Prostate gland (tissue), 2 donors: Measurements from ENCODE around the gene HTRA2. TPM values are rescaled to one million over a fixed set of nuclear protein-coding genes. Genes with fewer than 3 reads are reported as not detected.

ENCODE experiments used
- DNase-seq: peaks from one replicate; pipeline ENCODE4 v3.0.0-alpha.2; 2019; ENCODE audit warnings: low spot score
- H3K27ac ChIP-seq, 2 donors: fragments of 200-600 bp; sonication (generic); 2 replicates each; pipeline ENCODE4 v1.5.1; 2017 to 2019
- H3K27me3 ChIP-seq: fragments of 200-600 bp; sonication (generic); replicated peaks from 2 replicates; pipeline ENCODE4 v1.5.1; 2019; ENCODE audit not compliant: insufficient read depth
- H3K36me3 ChIP-seq, 2 donors: fragments of 200-600 bp; sonication (generic); 1 replicate in 1 of 2; 2 replicates in 1 of 2; pipeline versions ENCODE4 v1.5.1 to v1.8.1; 2017 to 2019
- H3K4me1 ChIP-seq: fragments of 200-600 bp; sonication (generic); replicated peaks from 2 replicates; pipeline ENCODE4 v1.5.1; 2019
- H3K4me3 ChIP-seq, 2 donors: fragments of 200-600 bp; sonication (generic); 2 replicates each; pipeline ENCODE4 v1.5.1; 2017 to 2019
- H3K9me3 ChIP-seq: fragments of 200-600 bp; sonication (generic); 2 replicates; pipeline ENCODE4 v1.5.1; 2017
- POLR2A ChIP-seq: fragments of 450-650 bp; IDR thresholded peaks from one replicate; pipeline ENCODE4 v1.6.1; 2016; ENCODE audit warnings: antibody characterized with exemption, mild to moderate bottlenecking
- POLR2AphosphoS5 ChIP-seq: sonication (generic); formaldehyde crosslinking; IDR thresholded peaks from one replicate; pipeline ENCODE4 v1.6.1; 2017; ENCODE audit warnings: antibody characterized with exemption
- WGBS: methylation state at CpG from one replicate; pipeline ENCODE4 v1.1.5; 2018; 5-methylcytosine and 5-hydroxymethylcytosine counted together
- intact Hi-C: fragments of 100-400 bp; cut with DNase I; formaldehyde crosslinking; loops from one replicate; pipeline ENCODE4 v1.14.2; 2022
- total RNA-seq, 2 donors: library from RNA; depleted of rRNA; stranded (reverse); fragments of >200 nt; gene quantifications; one replicate each; pipeline ENCODE4 v1.1.0, GENCODE V29; 2016
- TF ChIP-seq, protein P1 (sequence below), 4 experiments: fragments of 200-600 bp in 2 of 4; fragments of 450-650 bp in 2 of 4; sonication (generic) in 2 of 4; IDR thresholded peaks; 1 replicate in 3 of 4; 2 replicates in 1 of 4; pipeline ENCODE4 v1.5.1; 2016 to 2019; ENCODE audit warnings: antibody characterized with exemption in 4 of 4, mild to moderate bottlenecking in 2 of 4, moderate library complexity in 2 of 4

The HTRA2 gene
- total RNA-seq, 2 donors from 2014 or later, result 19.1 to 37.9 TPM

DNA sequence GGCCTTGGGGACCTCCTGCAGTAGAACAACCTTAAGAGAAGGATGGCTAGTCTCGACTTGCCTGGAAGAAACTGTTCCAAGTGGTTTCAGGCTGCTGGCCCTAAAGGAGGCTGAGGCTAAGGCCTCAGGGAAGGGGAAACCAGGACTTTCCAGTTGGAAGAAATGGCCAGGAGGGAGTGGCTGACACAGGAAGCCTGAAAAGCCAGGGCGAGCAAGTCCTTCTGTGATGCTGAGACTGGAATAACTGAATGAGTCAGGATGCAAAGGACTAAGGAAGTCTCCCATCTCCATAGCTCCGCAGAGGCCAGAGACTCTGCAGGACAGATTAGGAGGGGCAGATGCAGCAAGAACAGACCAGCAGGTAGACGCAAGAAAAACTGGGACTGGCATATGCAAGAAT is 7.4 kb downstream of the HTRA2 start:
- Histone ChIP-seq H3K27ac (no peak overlapping the region), H3K4me1 (no peaks in the 10 kb centered on the region), H3K9me3 (no peaks in the 10 kb centered on the region), H3K27me3 (no peaks in the 10 kb centered on the region), H3K36me3 (no peaks in the 10 kb centered on the region), H3K4me3 (no peak overlapping the region)
- intact Hi-C loops, result no loop called here
- no peak for DNase-seq
- TF ChIP-seq, protein P1, sequence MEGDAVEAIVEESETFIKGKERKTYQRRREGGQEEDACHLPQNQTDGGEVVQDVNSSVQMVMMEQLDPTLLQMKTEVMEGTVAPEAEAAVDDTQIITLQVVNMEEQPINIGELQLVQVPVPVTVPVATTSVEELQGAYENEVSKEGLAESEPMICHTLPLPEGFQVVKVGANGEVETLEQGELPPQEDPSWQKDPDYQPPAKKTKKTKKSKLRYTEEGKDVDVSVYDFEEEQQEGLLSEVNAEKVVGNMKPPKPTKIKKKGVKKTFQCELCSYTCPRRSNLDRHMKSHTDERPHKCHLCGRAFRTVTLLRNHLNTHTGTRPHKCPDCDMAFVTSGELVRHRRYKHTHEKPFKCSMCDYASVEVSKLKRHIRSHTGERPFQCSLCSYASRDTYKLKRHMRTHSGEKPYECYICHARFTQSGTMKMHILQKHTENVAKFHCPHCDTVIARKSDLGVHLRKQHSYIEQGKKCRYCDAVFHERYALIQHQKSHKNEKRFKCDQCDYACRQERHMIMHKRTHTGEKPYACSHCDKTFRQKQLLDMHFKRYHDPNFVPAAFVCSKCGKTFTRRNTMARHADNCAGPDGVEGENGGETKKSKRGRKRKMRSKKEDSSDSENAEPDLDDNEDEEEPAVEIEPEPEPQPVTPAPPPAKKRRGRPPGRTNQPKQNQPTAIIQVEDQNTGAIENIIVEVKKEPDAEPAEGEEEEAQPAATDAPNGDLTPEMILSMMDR (IDR thresholded peaks at IDR 0.05), result no peak
- TF ChIP-seq POLR2A (no peak), POLR2AphosphoS5 (no peak)
- 58% methylated on average over 4 of the region's 4 CpGs for WGBS

DNA sequence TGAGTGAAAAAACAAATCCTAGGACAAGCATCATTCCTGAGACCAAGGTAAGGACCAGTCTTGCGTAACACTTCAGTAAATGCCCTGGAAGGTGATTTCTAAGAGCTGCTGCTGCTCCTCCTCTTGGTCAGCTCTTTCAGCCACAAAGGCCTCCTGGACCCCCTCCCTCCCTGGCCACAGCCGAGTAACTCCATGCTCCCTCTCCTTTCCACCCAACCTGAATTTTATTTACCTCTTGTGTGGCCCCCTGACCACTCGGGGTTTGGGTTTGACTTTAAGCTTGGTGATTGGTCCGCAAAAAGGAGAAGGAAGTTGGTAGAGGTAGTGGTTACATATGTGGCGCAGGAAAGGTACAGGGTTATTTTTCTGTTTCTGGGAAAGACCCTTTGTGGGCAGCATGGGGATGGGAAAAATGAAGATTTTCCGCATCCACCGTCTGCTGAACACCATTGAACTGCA is 9.2 kb downstream of the HTRA2 start:
- WGBS, result 75% methylated on average over 7 of the region's 7 CpGs
- Histone ChIP-seq H3K4me1 (no peaks in the 10 kb centered on the region), H3K36me3 (no peaks in the 10 kb centered on the region), H3K4me3 (no peak overlapping the region), H3K9me3 (no peaks in the 10 kb centered on the region), H3K27ac (no peak overlapping the region), H3K27me3 (no peaks in the 10 kb centered on the region)
- intact Hi-C loops, result no loop called here
- no peak for DNase-seq
- no peak for TF ChIP-seq POLR2AphosphoS5
- TF ChIP-seq POLR2A, result no peak
- TF ChIP-seq, protein P1 (IDR thresholded peaks at IDR 0.05), result no peak

DNA sequence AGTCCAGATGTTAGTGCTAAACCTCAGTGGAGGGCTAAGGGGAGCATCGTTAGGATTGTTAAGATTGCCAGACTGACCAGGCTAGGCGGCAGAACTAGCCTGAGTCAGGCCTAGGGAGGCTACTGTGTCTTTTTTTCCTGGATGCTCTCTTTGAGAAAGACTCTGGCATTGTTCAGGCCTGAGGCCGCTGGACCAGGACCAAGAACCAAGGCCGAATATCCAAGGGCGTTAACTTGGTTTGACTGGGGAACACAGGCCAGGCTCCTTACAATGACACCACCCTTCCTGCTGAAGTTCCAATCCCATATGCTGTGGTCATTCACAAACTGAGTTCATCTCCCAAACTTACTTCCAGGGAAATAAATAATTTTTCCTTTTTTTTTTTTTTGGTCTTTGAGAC is 10.6 kb downstream of the HTRA2 start:
- WGBS, result 81% methylated on average over 5 of the region's 5 CpGs

DNA sequence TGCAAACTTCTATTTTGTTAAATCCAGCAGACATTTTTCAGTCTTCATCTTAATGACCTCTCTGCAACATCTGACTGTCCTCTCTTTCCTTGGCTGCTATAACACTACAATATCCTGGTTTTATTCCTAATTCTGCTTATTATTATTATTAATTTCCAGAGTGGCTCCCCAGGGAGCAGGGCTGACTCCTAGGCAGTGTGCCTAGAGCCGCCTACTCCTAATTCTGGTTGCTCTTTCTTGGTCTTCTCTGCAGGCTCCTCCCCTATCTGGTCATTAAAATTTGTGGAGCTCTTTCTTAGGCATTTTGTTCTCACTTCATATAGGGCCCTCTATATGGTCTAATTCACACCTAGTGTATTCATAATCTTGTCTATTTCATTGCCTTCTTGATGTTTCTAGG is 13.2 kb downstream of the HTRA2 start:
- Histone ChIP-seq H3K27ac (no peak overlapping the region), H3K4me3 (no peak overlapping the region), H3K36me3 (no peaks in the 10 kb centered on the region), H3K4me1 (no peaks in the 10 kb centered on the region), H3K27me3 (no peaks in the 10 kb centered on the region), H3K9me3 (no peaks in the 10 kb centered on the region)
- TF ChIP-seq, protein P1 (IDR thresholded peaks at IDR 0.05), result no peak
- intact Hi-C loops, result no loop called here
- DNase-seq, result no peak
- WGBS, result 93% methylated on average over 1 of the region's 1 CpG

More for the DNA sequence above, 10.6 kb downstream of the HTRA2 start:
- TF ChIP-seq POLR2AphosphoS5 (no peak), POLR2A (no peak)
- TF ChIP-seq, protein P1 (IDR thresholded peaks at IDR 0.05), result no peak
- Histone ChIP-seq H3K36me3 (no peaks in the 10 kb centered on the region), H3K27me3 (no peaks in the 10 kb centered on the region), H3K4me1 (no peaks in the 10 kb centered on the region), H3K4me3 (no peak overlapping the region), H3K27ac (no peak overlapping the region), H3K9me3 (no peaks in the 10 kb centered on the region)
- intact Hi-C loops, result no loop called here
- no peak for DNase-seq

DNA sequence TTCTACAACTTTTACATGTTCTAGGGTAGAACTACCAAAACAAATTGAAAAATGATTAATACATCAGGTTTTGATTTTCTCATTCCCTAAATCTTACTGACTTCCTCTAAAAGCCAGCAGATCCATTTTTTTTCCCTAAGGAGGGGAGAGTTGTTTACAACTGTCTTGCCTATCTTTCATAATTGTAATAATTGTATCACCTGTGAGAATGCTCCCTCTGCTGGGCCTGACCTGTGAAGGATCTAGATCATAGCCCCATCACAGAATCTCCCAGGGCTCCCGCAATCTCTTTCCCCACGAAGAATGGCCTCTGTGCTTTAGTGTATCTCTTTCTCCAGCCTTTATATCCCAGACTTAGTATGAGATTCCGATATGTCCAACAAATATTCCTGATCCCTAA is 14.9 kb downstream of the HTRA2 start:
- WGBS, result 97% methylated on average over 3 of the region's 3 CpGs
- DNase-seq, result no peak

More for the DNA sequence above, 14.9 kb downstream of the HTRA2 start:
- H3K27me3 ChIP-seq, result no peaks in the 10 kb centered on the region
- H3K4me3 ChIP-seq, result no peak overlapping the region
- no peaks in the 10 kb centered on the region for H3K36me3 ChIP-seq
- TF ChIP-seq, protein P1 (IDR thresholded peaks at IDR 0.05), result peak in 1 of 4 experiments; percentile 6
- no peak for TF ChIP-seq POLR2AphosphoS5
- no peak overlapping the region for H3K27ac ChIP-seq
- no peaks in the 10 kb centered on the region for H3K9me3 ChIP-seq
- H3K4me1 ChIP-seq, result no peaks in the 10 kb centered on the region
- intact Hi-C loops, result no loop called here
